Neutrophil (primary cell): Measurements from ENCODE around the gene SNU13.
A peak's percentile ranks its signal among the peaks of the same experiment; 100 is the strongest.
"Not testable (repeated sequence)": the region's sequence is repeated elsewhere in the genome, so short reads cannot be mapped to it uniquely, and the experiment has no call there.

Source experiments
- H3K27ac ChIP-seq: fragments of 200-600 bp; sonication (generic); 2 replicates; pipeline ENCODE4 v1.5.1; 2016; ENCODE audit warnings: mild to moderate bottlenecking, moderate library complexity
- H3K27me3 ChIP-seq: fragments of 200-600 bp; sonication (generic); 2 replicates; pipeline ENCODE4 v1.6.0; 2016; ENCODE audit warnings: mild to moderate bottlenecking
- H3K36me3 ChIP-seq: fragments of 200-600 bp; sonication (generic); 2 replicates; pipeline ENCODE4 v1.5.1; 2017
- H3K4me1 ChIP-seq, 2 experiments: fragments of 200-600 bp in 1 of 2; sonication (generic) in 1 of 2; 1 replicate in 1 of 2; 2 replicates in 1 of 2; pipeline versions ENCODE4 v1.5.1 to v1.6.1; 2013 to 2016; ENCODE audit warnings: low read depth in 1 of 2, low read length in 1 of 2, mild to moderate bottlenecking in 1 of 2, moderate library complexity in 1 of 2; ENCODE audit not compliant: control insufficient read depth in 1 of 2, insufficient read depth in 1 of 2
- H3K4me3 ChIP-seq, 2 experiments: fragments of 200-600 bp in 1 of 2; sonication (generic) in 1 of 2; 1 replicate in 1 of 2; 2 replicates in 1 of 2; pipeline ENCODE4 v1.5.1; 2013 to 2016; ENCODE audit warnings: low read depth in 1 of 2, low read length in 1 of 2, mild to moderate bottlenecking in 1 of 2, moderate library complexity in 1 of 2
- H3K9me3 ChIP-seq: fragments of 200-600 bp; sonication (generic); 2 replicates; pipeline ENCODE4 v1.5.1; 2016
- TF ChIP-seq, protein P1 (sequence below): fragments of 200-600 bp; sonication (generic); IDR thresholded peaks from 2 replicates; pipeline ENCODE4 v1.5.1; 2016; ENCODE audit warnings: antibody characterized with exemption

SNU13 gene

DNA sequence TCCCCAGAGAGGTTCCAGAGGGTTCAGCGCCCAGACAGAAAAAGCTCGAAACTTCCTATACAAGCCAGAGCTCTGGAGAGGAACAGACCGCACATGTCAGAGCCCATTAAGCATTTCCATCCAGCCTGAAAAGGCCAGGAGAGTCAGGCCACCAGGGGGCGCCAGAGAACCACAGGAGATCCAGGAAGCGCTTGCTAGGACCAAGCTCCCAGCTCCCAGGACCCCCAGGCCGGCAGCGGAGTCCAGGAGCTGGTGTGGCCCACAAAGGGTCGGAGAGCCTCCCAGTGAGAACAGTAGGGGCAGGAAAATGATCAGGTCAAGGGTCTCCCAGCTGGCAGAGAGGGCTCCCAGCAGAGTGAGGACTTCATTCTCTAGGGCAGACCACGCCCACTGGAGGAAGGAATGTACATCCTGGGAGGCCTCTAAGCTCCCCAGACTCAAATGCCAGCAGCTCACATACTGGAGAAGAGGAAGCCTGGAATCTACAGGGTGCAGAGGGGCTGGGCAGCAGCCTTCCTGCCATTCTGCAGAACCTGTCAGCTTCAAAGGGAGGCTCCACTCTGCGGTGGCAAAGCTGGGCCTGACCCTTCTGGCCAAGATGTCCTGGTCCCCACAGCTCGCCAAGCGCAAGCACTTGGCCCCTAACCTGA lies 8.6 kb upstream of the SNU13 start:
- Histone ChIP-seq H3K4me1 (peaks cover 16 to 18% of the 10 kb centered on the region in 2 experiments), H3K27me3 (peaks cover 9% of the 10 kb centered on the region), H3K9me3 (no peaks in the 10 kb centered on the region), H3K4me3 (peak overlapping the region; percentile 4 to 50), H3K36me3 (peaks cover 5% of the 10 kb centered on the region), H3K27ac (peak overlapping the region; percentile 37)
- TF ChIP-seq, protein P1, sequence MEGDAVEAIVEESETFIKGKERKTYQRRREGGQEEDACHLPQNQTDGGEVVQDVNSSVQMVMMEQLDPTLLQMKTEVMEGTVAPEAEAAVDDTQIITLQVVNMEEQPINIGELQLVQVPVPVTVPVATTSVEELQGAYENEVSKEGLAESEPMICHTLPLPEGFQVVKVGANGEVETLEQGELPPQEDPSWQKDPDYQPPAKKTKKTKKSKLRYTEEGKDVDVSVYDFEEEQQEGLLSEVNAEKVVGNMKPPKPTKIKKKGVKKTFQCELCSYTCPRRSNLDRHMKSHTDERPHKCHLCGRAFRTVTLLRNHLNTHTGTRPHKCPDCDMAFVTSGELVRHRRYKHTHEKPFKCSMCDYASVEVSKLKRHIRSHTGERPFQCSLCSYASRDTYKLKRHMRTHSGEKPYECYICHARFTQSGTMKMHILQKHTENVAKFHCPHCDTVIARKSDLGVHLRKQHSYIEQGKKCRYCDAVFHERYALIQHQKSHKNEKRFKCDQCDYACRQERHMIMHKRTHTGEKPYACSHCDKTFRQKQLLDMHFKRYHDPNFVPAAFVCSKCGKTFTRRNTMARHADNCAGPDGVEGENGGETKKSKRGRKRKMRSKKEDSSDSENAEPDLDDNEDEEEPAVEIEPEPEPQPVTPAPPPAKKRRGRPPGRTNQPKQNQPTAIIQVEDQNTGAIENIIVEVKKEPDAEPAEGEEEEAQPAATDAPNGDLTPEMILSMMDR = peak; percentile 84

DNA sequence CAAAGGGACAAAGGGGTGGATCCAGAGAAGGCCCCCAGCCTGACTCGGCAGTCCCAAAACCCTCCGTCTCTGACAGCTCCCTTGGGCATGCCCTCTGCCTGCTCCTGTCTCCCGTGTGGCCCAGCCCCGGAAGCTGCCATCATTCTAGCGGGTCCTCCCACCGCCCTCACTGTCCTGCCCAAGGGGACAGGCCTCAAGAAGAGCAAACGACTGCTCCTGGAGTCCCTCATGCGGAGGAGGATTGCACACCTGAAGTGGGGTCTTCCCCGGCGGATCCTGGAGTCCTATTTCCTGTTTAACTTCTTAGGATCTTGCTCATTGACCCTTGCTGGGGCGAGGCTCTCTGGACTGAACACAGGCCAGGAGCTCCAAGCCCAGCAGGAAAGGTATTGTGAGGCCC lies 8.0 kb upstream of the SNU13 start:
- H3K27ac ChIP-seq = peak overlapping the region; percentile 37
- H3K9me3 ChIP-seq = no peaks in the 10 kb centered on the region
- peaks cover 9% of the 10 kb centered on the region for H3K27me3 ChIP-seq
- no peak overlapping the region for H3K4me3 ChIP-seq
- TF ChIP-seq, protein P1 = no peak
- H3K4me1 ChIP-seq = peaks cover 16 to 18% of the 10 kb centered on the region in 2 experiments
- H3K36me3 ChIP-seq = peaks cover 5% of the 10 kb centered on the region

DNA sequence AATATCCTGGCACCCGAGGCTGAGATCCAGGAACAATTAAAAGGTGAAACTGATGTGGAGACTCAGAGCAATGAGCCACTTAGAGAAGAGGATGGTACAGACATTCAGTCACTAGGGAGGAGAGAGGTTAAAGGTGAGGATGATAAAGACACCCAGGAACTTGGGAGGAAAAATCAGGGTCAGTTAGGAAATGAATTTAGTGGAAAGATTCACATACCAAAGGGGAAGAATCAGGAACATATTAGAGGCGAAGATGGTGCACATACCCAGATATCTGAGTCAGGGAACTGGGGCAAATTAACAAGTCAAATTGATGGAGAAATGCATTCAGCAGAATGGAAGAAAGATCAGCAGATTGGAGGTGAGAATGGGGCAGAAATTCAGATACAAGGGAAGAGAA lies 6.5 kb upstream of the SNU13 start:
- H3K4me1 ChIP-seq = peaks cover 16 to 18% of the 10 kb centered on the region in 2 experiments
- TF ChIP-seq, protein P1 = no peak
- H3K36me3 ChIP-seq = peaks cover 5% of the 10 kb centered on the region

DNA sequence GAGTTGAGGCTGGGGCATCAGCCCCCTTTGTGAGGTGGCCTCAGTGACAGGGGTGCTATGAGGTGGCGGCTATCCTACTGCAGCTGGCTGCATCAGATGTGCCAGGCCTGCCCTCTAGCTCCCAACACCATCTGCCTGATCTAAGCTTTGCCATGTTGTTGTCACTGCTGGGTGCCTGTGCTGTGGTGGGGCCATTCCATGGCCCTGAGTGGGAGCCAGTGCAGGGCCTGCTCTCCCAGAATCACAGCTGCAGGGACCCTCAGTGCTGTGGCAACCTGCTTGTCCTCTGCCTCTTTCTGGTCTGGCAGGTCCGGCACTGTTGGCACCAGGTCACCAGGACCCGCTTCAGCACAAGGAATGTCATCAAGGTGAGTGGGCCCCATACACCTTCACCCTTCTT lies 1.8 kb upstream of the SNU13 start:
- peaks cover 15 to 20% of the 10 kb centered on the region in 2 experiments for H3K4me1 ChIP-seq
- no peak overlapping the region for H3K4me3 ChIP-seq
- H3K9me3 ChIP-seq = no peaks in the 10 kb centered on the region
- TF ChIP-seq, protein P1 = no peak
- peak overlapping the region; percentile 57 for H3K27ac ChIP-seq
- H3K36me3 ChIP-seq = peaks cover 5% of the 10 kb centered on the region
- no peaks in the 10 kb centered on the region for H3K27me3 ChIP-seq

More for the DNA sequence above, 6.5 kb upstream of the SNU13 start:
- Histone ChIP-seq H3K4me3 (no peak overlapping the region), H3K9me3 (no peaks in the 10 kb centered on the region), H3K27ac (no peak overlapping the region), H3K27me3 (peaks cover 9% of the 10 kb centered on the region)

DNA sequence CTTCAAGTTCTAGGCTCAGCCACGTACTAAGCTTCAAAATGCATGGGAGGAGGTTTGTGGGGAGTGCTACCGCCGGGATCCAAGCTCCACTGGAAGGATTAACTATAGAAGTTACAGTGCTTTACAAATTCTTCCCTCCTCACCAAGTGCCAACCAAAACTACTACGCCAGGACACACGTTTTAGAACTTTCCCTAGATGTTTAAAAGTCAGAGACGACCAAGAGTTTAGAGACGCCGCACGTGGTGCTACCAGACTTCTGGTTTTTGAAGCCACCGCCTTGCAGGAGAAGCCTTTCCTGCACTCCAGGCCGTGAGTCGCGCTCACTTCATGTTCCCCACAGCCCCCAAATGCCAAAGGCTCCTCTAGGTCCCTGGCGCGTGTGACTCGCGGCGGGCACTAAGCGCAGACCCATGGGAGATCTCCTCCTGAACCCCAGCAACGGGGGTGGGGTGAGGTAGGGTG lies 734 bp downstream of the SNU13 start:
- no peaks in the 10 kb centered on the region for H3K9me3 ChIP-seq
- peak overlapping the region; percentile 79 to 92 for H3K4me3 ChIP-seq
- H3K27ac ChIP-seq = peak overlapping the region; percentile 96

DNA sequence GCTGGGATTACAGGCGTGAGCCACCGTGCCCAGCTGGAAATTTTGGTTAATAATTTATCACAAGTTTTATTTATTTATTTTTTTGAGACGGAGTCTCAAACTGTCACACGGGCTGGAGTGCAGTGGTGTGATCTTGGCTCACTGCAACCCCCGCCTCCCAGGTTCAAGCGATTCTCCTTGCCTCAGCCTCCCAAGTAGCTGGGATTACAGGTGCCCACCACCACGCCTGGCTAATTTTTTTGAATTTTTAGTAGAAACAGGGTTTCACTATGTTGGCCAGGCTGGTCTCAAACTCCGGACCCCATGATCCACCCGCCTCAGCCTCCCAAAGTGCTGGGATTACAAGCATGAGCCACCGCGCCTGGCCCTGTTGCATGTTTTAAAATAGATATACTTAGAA lies 1.8 kb downstream of the SNU13 start:
- H3K27ac ChIP-seq, H3K4me3 ChIP-seq: not testable (repeated sequence)
- H3K4me1 ChIP-seq = peaks cover 15 to 17% of the 10 kb centered on the region in 2 experiments

More for the DNA sequence above, 734 bp downstream of the SNU13 start:
- H3K27me3 ChIP-seq = no peaks in the 10 kb centered on the region
- TF ChIP-seq, protein P1 = no peak
- peaks cover 15 to 17% of the 10 kb centered on the region in 2 experiments for H3K4me1 ChIP-seq
- H3K36me3 ChIP-seq = no peaks in the 10 kb centered on the region

More for the DNA sequence above, 1.8 kb downstream of the SNU13 start:
- H3K27me3 ChIP-seq, H3K36me3 ChIP-seq, H3K9me3 ChIP-seq: not testable (repeated sequence)
